ENCODE results near the gene ZMYM2.

Gene ZMYM2

GRCh38 chr13:20137875-20138274 lies 179.3 kb downstream of the ZMYM2 start:
- H3K9me3 Mint-ChIP-seq, result no peaks in the 10 kb centered on the region
- peaks cover 64% of the 10 kb centered on the region for H3K27me3 Mint-ChIP-seq
- no peak for DNase-seq

GRCh38 chr13:20140487-20140886 lies 182.0 kb downstream of the ZMYM2 start:
- no peaks in the 10 kb centered on the region for H3K36me3 Mint-ChIP-seq (ENCODE audit: low read depth)
- no peak for DNase-seq
- H3K27me3 Mint-ChIP-seq, result peaks cover 65% of the 10 kb centered on the region
- H3K27ac Mint-ChIP-seq, result no peak overlapping the region
- no peak overlapping the region for H3K4me3 Mint-ChIP-seq
- H3K4me1 Mint-ChIP-seq (ENCODE audit: low read depth), result peaks cover 8% of the 10 kb centered on the region
- H3K9me3 Mint-ChIP-seq, result no peaks in the 10 kb centered on the region

More at GRCh38 chr13:20137875-20138274, 179.3 kb downstream of the ZMYM2 start:
- no peak overlapping the region for H3K4me3 Mint-ChIP-seq
- peaks cover 8% of the 10 kb centered on the region for H3K4me1 Mint-ChIP-seq (ENCODE audit: low read depth)
- no peak overlapping the region for H3K27ac Mint-ChIP-seq
- no peaks in the 10 kb centered on the region for H3K36me3 Mint-ChIP-seq (ENCODE audit: low read depth)

Data from activated T-cell treated with anti-CD3 and anti-CD28 coated beads, Interleukin-2, amount 50 U/mL, for 24 hours (primary cell).